ENCODE measurements around the gene SYNM.
A peak's percentile ranks its signal among the peaks of the same experiment; 100 is the strongest.
"Not testable (repeated sequence)": the region's sequence is repeated elsewhere in the genome, so short reads cannot be mapped to it uniquely, and the experiment has no call there.

SYNM gene

GRCh38 chr15:99104788-99105513 lies at the start of gene SYNM:
TSS of gene SYNM (plus strand) at chr15:99105080. CDS start at chr15:99105200, 120 bp downstream.
- peak; percentile 77 for ATAC-seq
- peak; percentile 66 for DNase-seq

- DNase-seq (no peak), ATAC-seq (no peak)
These were observed 49.2 kb upstream of the SYNM start for GRCh38 chr15:99055555-99056134.

- ATAC-seq: no peak
- no peak for DNase-seq
These were observed 47.9 kb upstream of the SYNM start for GRCh38 chr15:99057020-99057419.

GRCh38 chr15:99057697-99058420 lies 47.0 kb upstream of the SYNM start:
- ATAC-seq (no peak), DNase-seq (no peak)

GRCh38 chr15:99058421-99058870 lies 46.4 kb upstream of the SYNM start:
- ATAC-seq (no peak), DNase-seq (no peak)

GRCh38 chr15:99059010-99059981 lies 45.6 kb upstream of the SYNM start:
- ATAC-seq: peak; percentile 75
- DNase-seq: peak; percentile 70

- DNase-seq, ATAC-seq: not testable (repeated sequence)
These were observed 44.7 kb upstream of the SYNM start for GRCh38 chr15:99060186-99060585.

GRCh38 chr15:99062226-99062625 lies 42.7 kb upstream of the SYNM start:
- ATAC-seq (no peak), DNase-seq (no peak)

GRCh38 chr15:99068186-99068585 lies 36.7 kb upstream of the SYNM start:
- no peak for ATAC-seq

GRCh38 chr15:99070208-99070607 lies 34.7 kb upstream of the SYNM start:
- ATAC-seq (no peak), DNase-seq (no peak)

More at GRCh38 chr15:99068186-99068585, 36.7 kb upstream of the SYNM start:
- DNase-seq: no peak

- ATAC-seq (no peak), DNase-seq (no peak)
These were observed 33.7 kb upstream of the SYNM start for GRCh38 chr15:99071091-99071680.

- no peak for DNase-seq
- ATAC-seq: peak; percentile 6
These were observed 31.7 kb upstream of the SYNM start for GRCh38 chr15:99073008-99073717.

GRCh38 chr15:99074446-99074845 lies 30.4 kb upstream of the SYNM start:
- ATAC-seq (no peak), DNase-seq (no peak)

GRCh38 chr15:99075059-99075652 lies 29.7 kb upstream of the SYNM start:
- not testable (repeated sequence) for ATAC-seq, DNase-seq

- no peak for ATAC-seq
- DNase-seq: no peak
These were observed 28.8 kb upstream of the SYNM start for GRCh38 chr15:99076109-99076508.

GRCh38 chr15:99076555-99077308 lies 28.1 kb upstream of the SYNM start:
- ATAC-seq (peak; percentile 72), DNase-seq (peak; percentile 35)

GRCh38 chr15:99082798-99083197 lies 22.1 kb upstream of the SYNM start:
- DNase-seq (no peak), ATAC-seq (no peak)

GRCh38 chr15:99084965-99085364 lies 19.9 kb upstream of the SYNM start:
- DNase-seq (no peak), ATAC-seq (no peak)
